ENCODE data around the gene PIK3R1.

- TF ChIP-seq CTCF (IDR thresholded peaks at IDR 0.05) (no peak), POLR2A (IDR thresholded peaks at IDR 0.05) (no peak)
These were observed 72.6 kb downstream of the PIK3R1 start for GRCh38 chr5:68287976-68288706.
